Measurements from ENCODE around the gene CDH2.

DNA sequence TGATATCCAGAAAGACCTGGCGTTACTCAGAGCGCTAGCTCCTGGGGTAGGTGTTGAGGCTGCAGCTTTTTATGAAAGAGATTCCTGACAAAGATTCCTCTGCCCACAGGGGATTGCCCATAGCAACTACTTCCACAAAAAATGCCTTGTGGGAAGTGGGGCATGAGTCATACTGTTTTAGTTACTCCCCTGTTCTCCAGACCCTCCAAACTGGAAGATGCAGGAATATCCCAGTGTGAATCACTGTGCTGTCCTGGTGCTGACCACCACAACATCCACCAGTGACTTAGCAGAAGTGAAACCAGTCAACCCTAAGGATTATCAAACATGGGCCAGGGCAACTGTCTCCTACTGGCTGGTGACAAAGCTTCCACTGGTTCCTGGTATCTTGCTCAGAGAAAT lies 61.8 kb downstream of the CDH2 start:
- TF ChIP-seq, protein P1, sequence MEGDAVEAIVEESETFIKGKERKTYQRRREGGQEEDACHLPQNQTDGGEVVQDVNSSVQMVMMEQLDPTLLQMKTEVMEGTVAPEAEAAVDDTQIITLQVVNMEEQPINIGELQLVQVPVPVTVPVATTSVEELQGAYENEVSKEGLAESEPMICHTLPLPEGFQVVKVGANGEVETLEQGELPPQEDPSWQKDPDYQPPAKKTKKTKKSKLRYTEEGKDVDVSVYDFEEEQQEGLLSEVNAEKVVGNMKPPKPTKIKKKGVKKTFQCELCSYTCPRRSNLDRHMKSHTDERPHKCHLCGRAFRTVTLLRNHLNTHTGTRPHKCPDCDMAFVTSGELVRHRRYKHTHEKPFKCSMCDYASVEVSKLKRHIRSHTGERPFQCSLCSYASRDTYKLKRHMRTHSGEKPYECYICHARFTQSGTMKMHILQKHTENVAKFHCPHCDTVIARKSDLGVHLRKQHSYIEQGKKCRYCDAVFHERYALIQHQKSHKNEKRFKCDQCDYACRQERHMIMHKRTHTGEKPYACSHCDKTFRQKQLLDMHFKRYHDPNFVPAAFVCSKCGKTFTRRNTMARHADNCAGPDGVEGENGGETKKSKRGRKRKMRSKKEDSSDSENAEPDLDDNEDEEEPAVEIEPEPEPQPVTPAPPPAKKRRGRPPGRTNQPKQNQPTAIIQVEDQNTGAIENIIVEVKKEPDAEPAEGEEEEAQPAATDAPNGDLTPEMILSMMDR (IDR thresholded peaks at IDR 0.05) = no peak
- TF ChIP-seq TCF7L2 (IDR thresholded peaks at IDR 0.05; ENCODE audit: low read depth, low read length) (no peak), POLR2AphosphoS5 (IDR thresholded peaks at IDR 0.05; ENCODE audit: low read depth, low read length) (no peak), SIN3A (IDR thresholded peaks at IDR 0.05; ENCODE audit: borderline replicate concordance, insufficient read depth, low read depth, low read length) (no peak)
- TF ChIP-seq, protein P2, sequence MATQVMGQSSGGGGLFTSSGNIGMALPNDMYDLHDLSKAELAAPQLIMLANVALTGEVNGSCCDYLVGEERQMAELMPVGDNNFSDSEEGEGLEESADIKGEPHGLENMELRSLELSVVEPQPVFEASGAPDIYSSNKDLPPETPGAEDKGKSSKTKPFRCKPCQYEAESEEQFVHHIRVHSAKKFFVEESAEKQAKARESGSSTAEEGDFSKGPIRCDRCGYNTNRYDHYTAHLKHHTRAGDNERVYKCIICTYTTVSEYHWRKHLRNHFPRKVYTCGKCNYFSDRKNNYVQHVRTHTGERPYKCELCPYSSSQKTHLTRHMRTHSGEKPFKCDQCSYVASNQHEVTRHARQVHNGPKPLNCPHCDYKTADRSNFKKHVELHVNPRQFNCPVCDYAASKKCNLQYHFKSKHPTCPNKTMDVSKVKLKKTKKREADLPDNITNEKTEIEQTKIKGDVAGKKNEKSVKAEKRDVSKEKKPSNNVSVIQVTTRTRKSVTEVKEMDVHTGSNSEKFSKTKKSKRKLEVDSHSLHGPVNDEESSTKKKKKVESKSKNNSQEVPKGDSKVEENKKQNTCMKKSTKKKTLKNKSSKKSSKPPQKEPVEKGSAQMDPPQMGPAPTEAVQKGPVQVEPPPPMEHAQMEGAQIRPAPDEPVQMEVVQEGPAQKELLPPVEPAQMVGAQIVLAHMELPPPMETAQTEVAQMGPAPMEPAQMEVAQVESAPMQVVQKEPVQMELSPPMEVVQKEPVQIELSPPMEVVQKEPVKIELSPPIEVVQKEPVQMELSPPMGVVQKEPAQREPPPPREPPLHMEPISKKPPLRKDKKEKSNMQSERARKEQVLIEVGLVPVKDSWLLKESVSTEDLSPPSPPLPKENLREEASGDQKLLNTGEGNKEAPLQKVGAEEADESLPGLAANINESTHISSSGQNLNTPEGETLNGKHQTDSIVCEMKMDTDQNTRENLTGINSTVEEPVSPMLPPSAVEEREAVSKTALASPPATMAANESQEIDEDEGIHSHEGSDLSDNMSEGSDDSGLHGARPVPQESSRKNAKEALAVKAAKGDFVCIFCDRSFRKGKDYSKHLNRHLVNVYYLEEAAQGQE (IDR thresholded peaks at IDR 0.05; ENCODE audit: insufficient read depth in 1 of 2, low read depth in 2 of 2, low read length in 1 of 2) = no peak
